22Rv1 (cell line): Measurements from ENCODE around the gene CYTH1.

Source experiments
- CTCF ChIP-seq: fragments of 450-650 bp; IDR thresholded peaks from 2 replicates; pipeline ENCODE4 v1.5.1; 2017; ENCODE audit warnings: mild to moderate bottlenecking
- ZFX ChIP-seq: fragments of 450-650 bp; IDR thresholded peaks from 2 replicates; pipeline ENCODE4 v1.6.1; 2017; ENCODE audit warnings: antibody characterized with exemption, borderline replicate concordance

GRCh38 chr17:78672871-78673371 lies 109.2 kb downstream of the CYTH1 start:
- TF ChIP-seq CTCF (no peak), ZFX (no peak)
